Activated T-helper 2 cell treated with anti-CD3 and anti-CD28 coated beads, Interferon-gamma antibody, Interleukin-2, Interleukin-4, amounts not matched to agents 10 μg/mL and 5 μg/mL and 100 μg/mL, durations not matched to agents 14 hours and 24 hours and 36 hours (primary cell): ENCODE data around the gene CKS1B. TPM values are rescaled to one million over a fixed set of nuclear protein-coding genes. Genes with fewer than 3 reads are reported as not detected.
"Not testable (repeated sequence)": the region's sequence is repeated elsewhere in the genome, so short reads cannot be mapped to it uniquely, and the experiment has no call there.

ENCODE experiments used
- DNase-seq: peaks from one replicate; pipeline ENCODE4 v3.0.0; 2021; ENCODE audit warnings: low spot score
- H3K27ac Mint-ChIP-seq: one replicate; pipeline ENCODE4 v1.8.0; 2021; ENCODE audit warnings: mixed read lengths
- H3K27me3 Mint-ChIP-seq: one replicate; pipeline ENCODE4 v1.8.0; 2021; ENCODE audit warnings: low read depth, mixed read lengths
- H3K36me3 Mint-ChIP-seq: one replicate; pipeline ENCODE4 v1.8.0; 2021; ENCODE audit warnings: low read depth, mixed read lengths
- H3K4me1 Mint-ChIP-seq: one replicate; pipeline ENCODE4 v1.8.0; 2021; ENCODE audit warnings: low read depth, mixed read lengths
- H3K4me3 Mint-ChIP-seq: one replicate; pipeline ENCODE4 v1.8.0; 2021; ENCODE audit warnings: low read depth, mild to moderate bottlenecking, moderate library complexity, mixed read lengths
- H3K9me3 Mint-ChIP-seq: one replicate; pipeline ENCODE4 v1.8.0; 2021; ENCODE audit warnings: mixed read lengths
- intact Hi-C: fragments of 100-400 bp; cut with micrococcal nuclease; formaldehyde crosslinking; loops from one replicate; pipeline ENCODE4 v1.15.1; 2023
- total RNA-seq: library from RNA; stranded (reverse); gene quantifications from 2 replicates; pipeline ENCODE4 v1.2.3, GENCODE V29; 2022

The CKS1B gene
- total RNA-seq, 1 donor from 2014 or later, result 169 TPM

- no peak for DNase-seq
- Mint-ChIP-seq H3K9me3 (no peaks in the 10 kb centered on the region), H3K36me3 (peaks cover 34% of the 10 kb centered on the region), H3K4me3 (no peak overlapping the region), H3K27ac (peak overlapping the region; percentile 75), H3K4me1 (peaks cover 35% of the 10 kb centered on the region), H3K27me3 (no peaks in the 10 kb centered on the region)
- intact Hi-C loops, result no loop called here
These were observed 1.8 kb upstream of the CKS1B start for GRCh38 chr1:154972517-154973343.

DNA sequence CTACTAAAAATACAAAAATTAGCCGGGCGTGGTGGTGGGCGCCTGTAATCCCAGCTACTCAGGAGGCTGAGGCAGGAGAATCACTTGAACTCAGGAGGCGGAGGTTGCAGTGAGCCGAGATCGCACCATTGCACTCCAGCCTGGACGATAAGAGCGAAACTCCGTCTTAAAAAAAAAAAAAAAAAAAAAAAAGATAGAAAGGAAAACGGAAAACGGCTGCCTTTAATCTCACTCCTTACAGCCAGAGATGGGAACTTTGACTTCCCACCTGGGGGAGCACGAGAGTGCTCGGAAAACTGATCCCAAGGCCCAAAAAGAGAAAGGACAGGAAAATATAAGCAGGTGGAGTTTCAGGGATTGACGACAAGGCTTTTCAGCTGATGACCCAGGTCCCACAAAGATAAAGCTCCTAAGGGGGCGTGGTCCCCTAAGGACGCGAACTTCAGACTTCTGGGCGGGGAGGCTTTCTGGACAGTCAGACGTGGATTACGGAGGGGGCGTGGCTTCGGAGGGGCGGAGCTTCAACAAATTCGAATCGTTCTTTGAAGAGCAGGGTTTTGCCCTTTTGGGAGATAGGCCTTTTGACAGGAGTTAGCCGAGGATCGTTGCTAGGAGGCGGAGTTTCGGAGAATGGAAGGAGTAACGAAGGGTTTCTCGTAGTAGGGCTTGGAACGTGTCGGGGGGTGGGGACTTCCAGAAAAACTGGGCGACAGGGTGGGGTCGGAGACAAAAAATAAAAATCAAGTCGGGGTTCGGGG, 958 bp upstream of the CKS1B start:
- H3K4me1 Mint-ChIP-seq, result peaks cover 36% of the 10 kb centered on the region
- peak; percentile 92 for DNase-seq
- H3K27ac Mint-ChIP-seq, result no peak overlapping the region
- intact Hi-C loops, result loop anchor here (1.0 to 2.0 kb wide), 7 partner anchors 10 to 415 kb away; partner anchors contain the start of genes FLAD1, PYGO2 and UBE2Q1
- H3K36me3 Mint-ChIP-seq, result peaks cover 33% of the 10 kb centered on the region
- no peaks in the 10 kb centered on the region for H3K9me3 Mint-ChIP-seq
- H3K4me3 Mint-ChIP-seq, result no peak overlapping the region
- H3K27me3 Mint-ChIP-seq, result no peaks in the 10 kb centered on the region

DNA sequence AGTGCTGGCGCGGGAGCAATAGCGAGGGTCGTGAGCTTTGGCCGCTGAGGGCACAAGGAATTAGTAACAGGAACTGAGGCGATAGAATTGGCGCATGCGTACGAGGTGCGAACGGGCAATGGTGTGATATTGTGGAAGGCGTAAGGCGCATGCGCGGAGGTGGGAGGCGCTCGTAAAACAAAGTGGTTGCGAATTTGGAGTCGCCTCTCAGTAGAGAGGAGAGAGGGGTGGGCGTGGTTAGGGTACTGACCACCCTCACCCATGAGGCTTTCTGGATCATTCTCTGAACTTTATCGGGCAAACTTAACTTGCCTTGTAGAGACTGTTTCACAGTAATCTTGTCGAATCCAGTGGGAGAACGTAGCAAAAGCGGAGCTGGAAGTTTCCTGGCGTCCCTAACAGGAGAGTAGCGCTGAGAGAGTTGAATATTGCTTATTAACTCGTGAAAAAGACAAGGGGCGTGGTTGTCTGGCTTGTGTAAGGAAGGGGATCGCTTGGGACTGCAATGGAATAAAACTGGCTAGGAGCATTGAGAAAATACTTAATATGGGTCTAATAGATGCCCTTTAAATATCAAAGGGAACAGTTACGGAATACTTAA, 427 bp downstream of the CKS1B start:
- intact Hi-C loops, result loop anchor here (1.0 to 2.0 kb wide), 8 partner anchors 8 to 417 kb away; partner anchors contain the start of genes FLAD1, PYGO2 and UBE2Q1
- Mint-ChIP-seq H3K4me1 (peaks cover 31% of the 10 kb centered on the region), H3K4me3 (no peak overlapping the region), H3K27ac (no peak overlapping the region), H3K9me3 (no peaks in the 10 kb centered on the region), H3K27me3 (no peaks in the 10 kb centered on the region), H3K36me3 (peaks cover 32% of the 10 kb centered on the region)
- peak; percentile 95 for DNase-seq

GRCh38 chr1:154975409-154976059, 1.1 kb downstream of the CKS1B start:
- intact Hi-C loops, result loop anchor here (1.0 to 2.0 kb wide), 3 partner anchors 24 to 219 kb away; no protein-coding TSS in a partner anchor
- no peaks in the 10 kb centered on the region for H3K9me3 Mint-ChIP-seq
- peaks cover 36% of the 10 kb centered on the region for H3K36me3 Mint-ChIP-seq
- H3K4me3 Mint-ChIP-seq, result no peak overlapping the region
- no peaks in the 10 kb centered on the region for H3K27me3 Mint-ChIP-seq
- peaks cover 31% of the 10 kb centered on the region for H3K4me1 Mint-ChIP-seq
- peak; percentile 58 for DNase-seq
- no peak overlapping the region for H3K27ac Mint-ChIP-seq

DNA sequence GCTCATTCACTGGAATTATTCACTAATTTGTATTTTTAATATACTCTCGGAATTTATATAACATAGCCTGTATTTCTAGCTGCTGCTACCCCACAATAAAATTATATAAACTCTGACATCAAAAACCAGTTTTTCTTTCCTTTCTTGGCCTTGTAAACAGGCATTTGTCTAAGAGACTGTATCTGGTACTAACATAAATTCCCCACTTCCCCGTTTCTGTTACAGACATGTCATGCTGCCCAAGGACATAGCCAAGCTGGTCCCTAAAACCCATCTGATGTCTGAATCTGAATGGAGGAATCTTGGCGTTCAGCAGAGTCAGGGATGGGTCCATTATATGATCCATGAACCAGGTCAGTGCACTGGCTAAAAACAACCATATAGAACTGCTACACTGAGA, 3.3 kb downstream of the CKS1B start:
- Mint-ChIP-seq H3K27ac (peak overlapping the region; percentile 28), H3K4me1 (peaks cover 17% of the 10 kb centered on the region), H3K36me3 (peaks cover 34% of the 10 kb centered on the region)
- intact Hi-C loops, H3K4me3 Mint-ChIP-seq, H3K9me3 Mint-ChIP-seq, H3K27me3 Mint-ChIP-seq, DNase-seq: not testable (repeated sequence)

DNA sequence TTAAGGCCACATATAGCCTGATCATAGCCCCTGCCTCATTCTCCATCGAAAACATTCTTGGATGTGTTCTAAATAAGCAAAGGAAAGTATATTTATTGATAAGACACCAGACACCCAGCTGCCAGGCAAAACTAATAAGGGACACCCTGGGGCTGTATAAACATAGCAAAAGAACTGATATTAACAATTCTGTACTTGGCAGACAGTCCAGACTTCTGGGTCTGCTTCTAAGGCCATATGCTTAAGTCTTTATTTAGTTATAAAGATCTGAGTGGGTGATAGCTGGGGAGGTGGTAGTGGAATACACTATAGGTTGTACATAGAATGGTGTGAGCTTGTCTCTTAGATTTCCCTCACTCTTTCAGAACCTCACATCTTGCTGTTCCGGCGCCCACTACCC, 3.9 kb downstream of the CKS1B start:
- Mint-ChIP-seq H3K4me3 (no peak overlapping the region), H3K9me3 (no peaks in the 10 kb centered on the region), H3K4me1 (peaks cover 14% of the 10 kb centered on the region), H3K27ac (no peak overlapping the region), H3K36me3 (peaks cover 32% of the 10 kb centered on the region), H3K27me3 (no peaks in the 10 kb centered on the region)
- no peak for DNase-seq
- intact Hi-C loops, result no loop called here

- DNase-seq, result no peak
- Mint-ChIP-seq H3K4me1 (peaks cover 9% of the 10 kb centered on the region), H3K4me3 (no peak overlapping the region), H3K27me3 (no peaks in the 10 kb centered on the region), H3K36me3 (peaks cover 39% of the 10 kb centered on the region), H3K9me3 (no peaks in the 10 kb centered on the region), H3K27ac (no peak overlapping the region)
- intact Hi-C loops, result no loop called here
These were observed 7.9 kb downstream of the CKS1B start for GRCh38 chr1:154982341-154982740.

- peaks cover 35% of the 10 kb centered on the region for H3K36me3 Mint-ChIP-seq
- no peak within 1 kb of the TSS for H3K4me3 Mint-ChIP-seq
- H3K4me1 Mint-ChIP-seq, result peaks cover 6% of the 10 kb centered on the region
- H3K27me3 Mint-ChIP-seq, result no peaks in the 10 kb centered on the region
- DNase-seq, result peak; percentile 97
- no peak within 1 kb of the TSS for H3K27ac Mint-ChIP-seq
- intact Hi-C loops, result loop anchor here (1.0 kb wide), 3 partner anchors 9 to 34 kb away; partner anchors contain the start of gene CKS1B
- H3K9me3 Mint-ChIP-seq, result no peaks in the 10 kb centered on the region
These were observed 8.6 kb downstream of the CKS1B start, which contains the start of gene FLAD1 for GRCh38 chr1:154982897-154983648. TSS of gene FLAD1 (plus strand) at chr1:154983344. CDS start at chr1:154983695, 351 bp downstream.

GRCh38 chr1:154983776-154984466, 9.4 kb downstream of the CKS1B start:
- intact Hi-C loops, result loop anchor here (1.0 kb wide), 3 partner anchors 10 to 33 kb away; partner anchors contain the start of gene CKS1B
- no peak overlapping the region for H3K27ac Mint-ChIP-seq

DNA sequence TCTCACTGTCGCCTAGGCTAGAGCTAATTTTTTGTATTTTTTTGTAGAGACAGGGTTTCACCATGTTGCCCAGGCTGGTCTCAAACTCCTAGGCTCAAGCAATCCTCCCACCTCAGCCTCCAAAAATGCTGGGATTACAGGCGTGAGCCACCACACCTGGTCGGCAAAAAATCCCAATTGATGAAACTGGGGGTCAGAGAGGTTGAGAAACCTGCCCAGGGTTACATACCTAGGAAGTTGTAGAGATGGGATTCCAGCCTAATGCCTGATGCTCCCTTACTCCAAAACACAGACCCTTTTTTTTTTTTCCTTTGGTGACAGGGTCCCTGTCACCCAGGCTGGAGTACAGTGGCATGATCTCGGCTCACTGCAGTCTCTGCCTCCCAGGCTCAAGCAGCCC, 12.3 kb downstream of the CKS1B start:
- H3K27me3 Mint-ChIP-seq, H3K9me3 Mint-ChIP-seq, H3K4me3 Mint-ChIP-seq, H3K4me1 Mint-ChIP-seq, DNase-seq, H3K27ac Mint-ChIP-seq, intact Hi-C loops: not testable (repeated sequence)
- peaks cover 31% of the 10 kb centered on the region for H3K36me3 Mint-ChIP-seq

More at GRCh38 chr1:154983776-154984466, 9.4 kb downstream of the CKS1B start:
- Mint-ChIP-seq H3K27me3 (no peaks in the 10 kb centered on the region), H3K36me3 (peaks cover 37% of the 10 kb centered on the region), H3K4me1 (peaks cover 7% of the 10 kb centered on the region), H3K9me3 (no peaks in the 10 kb centered on the region), H3K4me3 (no peak overlapping the region)
- DNase-seq, result no peak

DNA sequence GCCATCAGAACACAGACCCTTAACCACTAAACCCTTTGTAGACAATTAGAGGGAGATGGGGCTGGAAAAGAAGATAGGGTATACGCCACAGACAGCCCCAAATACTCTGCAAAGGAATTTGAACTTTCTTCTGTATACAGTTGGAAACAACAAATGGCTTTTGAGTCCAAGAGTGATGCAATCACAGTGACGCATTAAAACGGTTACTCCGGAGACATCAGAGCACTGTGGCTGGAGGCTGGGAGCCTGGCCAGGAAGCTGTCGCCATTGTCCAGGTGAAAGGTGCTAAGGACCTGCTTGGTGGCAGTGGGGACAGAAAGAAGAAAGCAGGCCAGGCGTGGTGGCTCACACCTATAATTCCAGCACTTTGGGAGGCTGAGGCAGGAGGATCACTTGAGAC, 12.8 kb downstream of the CKS1B start:
- H3K4me1 Mint-ChIP-seq, result peaks cover 5% of the 10 kb centered on the region
- DNase-seq, result no peak
- H3K27me3 Mint-ChIP-seq, result no peaks in the 10 kb centered on the region
- H3K36me3 Mint-ChIP-seq, result peaks cover 31% of the 10 kb centered on the region
- H3K4me3 Mint-ChIP-seq, result no peak overlapping the region
- no peak overlapping the region for H3K27ac Mint-ChIP-seq
- H3K9me3 Mint-ChIP-seq, result no peaks in the 10 kb centered on the region
- intact Hi-C loops, result no loop called here
